Colon (tissue), 2 donors: ENCODE data around the gene CAMKK1.

Experiments
- FAIRE-seq: peaks from 2 replicates; lab custom pipeline; 2012; peaks lifted over from hg19 to GRCh38; lab: Jason Lieb, UNC
- donor health status: control.
- donor health status: control.

CAMKK1 gene

GRCh38 chr17:3917391-3917931 is 24.6 kb upstream of the CAMKK1 start:
- FAIRE-seq: no peak

- no peak for FAIRE-seq
Measured at GRCh38 chr17:3916825-3917224, 24.0 kb upstream of the CAMKK1 start.

- no peak for FAIRE-seq
Measured at GRCh38 chr17:3915995-3916696, 23.3 kb upstream of the CAMKK1 start, which contains the start of gene P2RX1. Gene P2RX1 (minus strand): TSS chr17:3916465. CDS start chr17:3916225, 240 bp downstream.

- FAIRE-seq: no peak
Measured at GRCh38 chr17:3915581-3915994, 22.7 kb upstream of the CAMKK1 start.

GRCh38 chr17:3914312-3914670 is 21.4 kb upstream of the CAMKK1 start:
- no peak for FAIRE-seq

GRCh38 chr17:3913531-3914311 is 20.9 kb upstream of the CAMKK1 start:
- no peak for FAIRE-seq

GRCh38 chr17:3912827-3913226 is 20.0 kb upstream of the CAMKK1 start:
- no peak for FAIRE-seq

GRCh38 chr17:3911271-3912053 is 18.6 kb upstream of the CAMKK1 start:
- no peak for FAIRE-seq

GRCh38 chr17:3910420-3911270 is 17.8 kb upstream of the CAMKK1 start:
- FAIRE-seq: no peak

- FAIRE-seq: no peak
Measured at GRCh38 chr17:3909257-3909656, 16.4 kb upstream of the CAMKK1 start.

- no peak for FAIRE-seq
Measured at GRCh38 chr17:3907483-3908216, 14.8 kb upstream of the CAMKK1 start.

- no peak for FAIRE-seq
Measured at GRCh38 chr17:3906881-3907280, 14.0 kb upstream of the CAMKK1 start.

- FAIRE-seq: no peak
Measured at GRCh38 chr17:3905017-3905520, 12.2 kb upstream of the CAMKK1 start.

- FAIRE-seq: no peak
Measured at GRCh38 chr17:3904501-3904900, 11.6 kb upstream of the CAMKK1 start.

- FAIRE-seq: no peak
Measured at GRCh38 chr17:3903881-3904290, 11.0 kb upstream of the CAMKK1 start.

GRCh38 chr17:3903051-3903825 is 10.4 kb upstream of the CAMKK1 start:
- FAIRE-seq: no peak

GRCh38 chr17:3900646-3901045 is 7.8 kb upstream of the CAMKK1 start:
- no peak for FAIRE-seq

GRCh38 chr17:3897731-3898130 is 4.9 kb upstream of the CAMKK1 start:
- no peak for FAIRE-seq

GRCh38 chr17:3896968-3897235 is 4.0 kb upstream of the CAMKK1 start:
- no peak for FAIRE-seq
